ENCODE results near the gene NKAIN2. TPM values are rescaled to one million over a fixed set of nuclear protein-coding genes. Genes with fewer than 3 reads are reported as not detected.

The NKAIN2 gene
- polyA plus RNA-seq, 1 donor (not counting 4 experiments of a cell fraction or from before 2014, with no cell fraction given): 0.13 TPM

GRCh38 chr6:124590001-124590400 lies 786.3 kb downstream of the NKAIN2 start:
- FAIRE-seq (no peak), DNase-seq (ENCODE audit: low read depth, low spot score) (no peak)
- no peaks in the 10 kb centered on the region for H3K4me1 ChIP-seq (ENCODE audit: control insufficient read depth, extremely low read depth, insufficient read depth, low read length)
- H3K9me1 ChIP-seq (ENCODE audit: control insufficient read depth, extremely low read depth, insufficient read depth, low read length): no peaks in the 10 kb centered on the region
- no peaks in the 10 kb centered on the region for H4K20me1 ChIP-seq (ENCODE audit: control insufficient read depth, extremely low read depth, insufficient read depth, low read length)
- no peaks in the 10 kb centered on the region for H3K9me3 ChIP-seq (ENCODE audit: control insufficient read depth, low read depth, low read length)
- H3K4me3 ChIP-seq (ENCODE audit: control insufficient read depth in 2 of 3, extremely low read depth in 1 of 3, insufficient read depth in 2 of 3, low read depth in 1 of 3, low read length in 3 of 3): no peak overlapping the region
- no peak overlapping the region for H3K27ac ChIP-seq (ENCODE audit: control insufficient read depth, insufficient read depth, low read length)
- H3K4me2 ChIP-seq (ENCODE audit: control insufficient read depth, extremely low read depth, insufficient read depth, low read depth, low read length): no peak overlapping the region
- no peaks in the 10 kb centered on the region for H3K36me3 ChIP-seq (ENCODE audit: control insufficient read depth in 2 of 2, extremely low read depth in 1 of 2, insufficient read depth in 2 of 2, low read length in 2 of 2)
- no peaks in the 10 kb centered on the region for H3K79me2 ChIP-seq (ENCODE audit: control insufficient read depth, insufficient read depth, low read length)
- dilution Hi-C loops (cut with MboI; ENCODE audit: extremely low pct_ligation_motif_present, low sequenced_read_pairs): no loop called here
- no peaks in the 10 kb centered on the region for H3K27me3 ChIP-seq (ENCODE audit: control insufficient read depth, extremely low read depth, insufficient read depth, low read length)
- TF ChIP-seq, protein P1, sequence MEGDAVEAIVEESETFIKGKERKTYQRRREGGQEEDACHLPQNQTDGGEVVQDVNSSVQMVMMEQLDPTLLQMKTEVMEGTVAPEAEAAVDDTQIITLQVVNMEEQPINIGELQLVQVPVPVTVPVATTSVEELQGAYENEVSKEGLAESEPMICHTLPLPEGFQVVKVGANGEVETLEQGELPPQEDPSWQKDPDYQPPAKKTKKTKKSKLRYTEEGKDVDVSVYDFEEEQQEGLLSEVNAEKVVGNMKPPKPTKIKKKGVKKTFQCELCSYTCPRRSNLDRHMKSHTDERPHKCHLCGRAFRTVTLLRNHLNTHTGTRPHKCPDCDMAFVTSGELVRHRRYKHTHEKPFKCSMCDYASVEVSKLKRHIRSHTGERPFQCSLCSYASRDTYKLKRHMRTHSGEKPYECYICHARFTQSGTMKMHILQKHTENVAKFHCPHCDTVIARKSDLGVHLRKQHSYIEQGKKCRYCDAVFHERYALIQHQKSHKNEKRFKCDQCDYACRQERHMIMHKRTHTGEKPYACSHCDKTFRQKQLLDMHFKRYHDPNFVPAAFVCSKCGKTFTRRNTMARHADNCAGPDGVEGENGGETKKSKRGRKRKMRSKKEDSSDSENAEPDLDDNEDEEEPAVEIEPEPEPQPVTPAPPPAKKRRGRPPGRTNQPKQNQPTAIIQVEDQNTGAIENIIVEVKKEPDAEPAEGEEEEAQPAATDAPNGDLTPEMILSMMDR (optimal IDR thresholded peaks at IDR 0.05 in 1 of 3, IDR thresholded peaks at IDR 0.05 in 1 of 3, conservative IDR thresholded peaks at IDR 0.05 in 1 of 3; ENCODE audit: extremely low read depth in 1 of 3, insufficient read depth in 2 of 3, low read length in 3 of 3): no peak
- no peak for TF ChIP-seq EZH2 (IDR thresholded peaks at IDR 0.05; ENCODE audit: low read length)
- no peak overlapping the region for H2AFZ ChIP-seq (ENCODE audit: control insufficient read depth, low read length)
- no peak overlapping the region for H3K9ac ChIP-seq (ENCODE audit: control insufficient read depth, extremely low read depth, insufficient read depth, low read length)

GRCh38 chr6:124599656-124600055 lies 796.0 kb downstream of the NKAIN2 start:
- dilution Hi-C loops (cut with MboI; ENCODE audit: extremely low pct_ligation_motif_present, low sequenced_read_pairs): no loop called here
- no peaks in the 10 kb centered on the region for H3K9me3 ChIP-seq (ENCODE audit: control insufficient read depth, low read depth, low read length)
- no peak overlapping the region for H3K27ac ChIP-seq (ENCODE audit: control insufficient read depth, insufficient read depth, low read length)
- H3K4me2 ChIP-seq (ENCODE audit: control insufficient read depth, extremely low read depth, insufficient read depth, low read depth, low read length): no peak overlapping the region
- no peaks in the 10 kb centered on the region for H3K36me3 ChIP-seq (ENCODE audit: control insufficient read depth in 2 of 2, extremely low read depth in 1 of 2, insufficient read depth in 2 of 2, low read length in 2 of 2)
- no peaks in the 10 kb centered on the region for H3K4me1 ChIP-seq (ENCODE audit: control insufficient read depth, extremely low read depth, insufficient read depth, low read length)
- no peaks in the 10 kb centered on the region for H4K20me1 ChIP-seq (ENCODE audit: control insufficient read depth, extremely low read depth, insufficient read depth, low read length)
- H3K4me3 ChIP-seq (ENCODE audit: control insufficient read depth in 2 of 3, extremely low read depth in 1 of 3, insufficient read depth in 2 of 3, low read depth in 1 of 3, low read length in 3 of 3): no peak overlapping the region
- no peaks in the 10 kb centered on the region for H3K79me2 ChIP-seq (ENCODE audit: control insufficient read depth, insufficient read depth, low read length)
- DNase-seq (ENCODE audit: low read depth, low spot score) (no peak), FAIRE-seq (no peak)
- H2AFZ ChIP-seq (ENCODE audit: control insufficient read depth, low read length): no peak overlapping the region
- no peak overlapping the region for H3K9ac ChIP-seq (ENCODE audit: control insufficient read depth, extremely low read depth, insufficient read depth, low read length)
- TF ChIP-seq, protein P1 (optimal IDR thresholded peaks at IDR 0.05 in 1 of 3, IDR thresholded peaks at IDR 0.05 in 1 of 3, conservative IDR thresholded peaks at IDR 0.05 in 1 of 3; ENCODE audit: extremely low read depth in 1 of 3, insufficient read depth in 2 of 3, low read length in 3 of 3): no peak
- no peak for TF ChIP-seq EZH2 (IDR thresholded peaks at IDR 0.05; ENCODE audit: low read length)
- H3K27me3 ChIP-seq (ENCODE audit: control insufficient read depth, extremely low read depth, insufficient read depth, low read length): no peaks in the 10 kb centered on the region
- no peaks in the 10 kb centered on the region for H3K9me1 ChIP-seq (ENCODE audit: control insufficient read depth, extremely low read depth, insufficient read depth, low read length)
